ENCODE results near the gene SPRR1B.

SPRR1B gene, protein sequence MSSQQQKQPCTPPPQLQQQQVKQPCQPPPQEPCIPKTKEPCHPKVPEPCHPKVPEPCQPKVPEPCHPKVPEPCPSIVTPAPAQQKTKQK

DNA sequence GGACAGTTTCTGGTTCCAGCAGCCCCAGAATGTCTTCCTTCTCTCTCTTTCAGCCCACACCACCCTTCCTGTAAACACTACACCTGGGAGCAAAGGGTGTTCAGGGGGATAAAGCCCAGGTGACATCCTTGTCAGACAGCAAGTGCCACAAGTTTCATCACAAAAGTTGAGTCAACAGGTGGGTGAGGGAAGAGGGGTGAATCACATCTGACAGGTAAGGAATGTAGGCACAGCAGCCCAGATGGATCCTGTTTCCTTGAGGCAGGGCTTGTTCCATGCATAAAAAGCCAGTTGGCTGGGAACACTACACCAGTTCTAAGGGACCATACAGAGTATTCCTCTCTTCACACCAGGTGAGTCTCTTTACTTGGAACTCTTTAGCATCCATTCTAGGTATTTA is at the start of gene SPRR1B:
Gene SPRR1B (plus strand): TSS at position 309 of the 400 bp plus-strand sequence. CDS start 1,143 bp downstream, outside the sequence.
- TF ChIP-seq, protein P1, sequence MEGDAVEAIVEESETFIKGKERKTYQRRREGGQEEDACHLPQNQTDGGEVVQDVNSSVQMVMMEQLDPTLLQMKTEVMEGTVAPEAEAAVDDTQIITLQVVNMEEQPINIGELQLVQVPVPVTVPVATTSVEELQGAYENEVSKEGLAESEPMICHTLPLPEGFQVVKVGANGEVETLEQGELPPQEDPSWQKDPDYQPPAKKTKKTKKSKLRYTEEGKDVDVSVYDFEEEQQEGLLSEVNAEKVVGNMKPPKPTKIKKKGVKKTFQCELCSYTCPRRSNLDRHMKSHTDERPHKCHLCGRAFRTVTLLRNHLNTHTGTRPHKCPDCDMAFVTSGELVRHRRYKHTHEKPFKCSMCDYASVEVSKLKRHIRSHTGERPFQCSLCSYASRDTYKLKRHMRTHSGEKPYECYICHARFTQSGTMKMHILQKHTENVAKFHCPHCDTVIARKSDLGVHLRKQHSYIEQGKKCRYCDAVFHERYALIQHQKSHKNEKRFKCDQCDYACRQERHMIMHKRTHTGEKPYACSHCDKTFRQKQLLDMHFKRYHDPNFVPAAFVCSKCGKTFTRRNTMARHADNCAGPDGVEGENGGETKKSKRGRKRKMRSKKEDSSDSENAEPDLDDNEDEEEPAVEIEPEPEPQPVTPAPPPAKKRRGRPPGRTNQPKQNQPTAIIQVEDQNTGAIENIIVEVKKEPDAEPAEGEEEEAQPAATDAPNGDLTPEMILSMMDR (IDR thresholded peaks at IDR 0.05; ENCODE audit: low read depth, low read length): no peak
- no peak for DNase-seq (ENCODE audit: extremely low read depth, low read depth)

DNA sequence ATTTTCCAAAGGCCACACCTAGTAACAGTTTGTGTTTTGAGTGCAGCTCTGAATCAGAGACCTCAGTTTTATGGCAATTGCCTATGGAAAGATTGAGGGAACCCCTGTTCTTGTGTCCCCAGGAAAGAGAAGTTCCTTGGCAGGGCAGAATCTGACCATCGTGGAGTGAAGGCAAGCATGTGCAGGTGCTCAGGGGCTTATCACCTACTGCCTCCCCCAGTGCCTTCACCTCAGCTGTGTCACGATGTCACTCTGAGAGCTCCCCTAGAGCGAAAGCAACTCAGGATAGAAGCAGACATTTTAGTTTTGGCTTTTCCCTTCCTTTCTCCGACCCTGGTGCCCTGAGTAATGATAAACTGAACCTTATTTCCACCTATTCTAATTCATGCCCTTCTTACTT is 48.9 kb upstream of the SPRR1B start:
- no peak for DNase-seq (ENCODE audit: extremely low read depth, low read depth)
- TF ChIP-seq, protein P1 (IDR thresholded peaks at IDR 0.05; ENCODE audit: low read depth, low read length): no peak

DNA sequence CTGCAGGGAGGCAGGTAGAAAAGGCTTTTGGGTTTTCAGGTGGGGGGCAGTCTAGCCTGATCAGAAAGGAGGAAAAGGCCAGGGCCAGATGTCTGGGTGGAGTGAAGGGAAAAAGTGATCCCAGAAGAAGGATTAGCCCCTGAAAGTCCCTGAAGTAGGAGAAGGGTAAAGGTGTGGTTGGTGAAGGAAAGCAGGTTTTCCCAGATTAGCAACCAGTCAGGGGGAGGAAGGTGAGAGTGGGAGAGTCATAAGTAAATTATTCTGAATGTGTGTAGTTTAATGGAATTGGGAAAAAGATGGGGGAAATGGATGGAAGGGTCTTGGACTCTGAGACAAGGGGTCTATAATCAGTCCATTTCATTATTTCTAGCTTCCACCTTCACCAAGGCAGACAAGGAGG is 47.8 kb upstream of the SPRR1B start:
- TF ChIP-seq, protein P1 (IDR thresholded peaks at IDR 0.05; ENCODE audit: low read depth, low read length): no peak
- no peak for DNase-seq (ENCODE audit: extremely low read depth, low read depth)

DNA sequence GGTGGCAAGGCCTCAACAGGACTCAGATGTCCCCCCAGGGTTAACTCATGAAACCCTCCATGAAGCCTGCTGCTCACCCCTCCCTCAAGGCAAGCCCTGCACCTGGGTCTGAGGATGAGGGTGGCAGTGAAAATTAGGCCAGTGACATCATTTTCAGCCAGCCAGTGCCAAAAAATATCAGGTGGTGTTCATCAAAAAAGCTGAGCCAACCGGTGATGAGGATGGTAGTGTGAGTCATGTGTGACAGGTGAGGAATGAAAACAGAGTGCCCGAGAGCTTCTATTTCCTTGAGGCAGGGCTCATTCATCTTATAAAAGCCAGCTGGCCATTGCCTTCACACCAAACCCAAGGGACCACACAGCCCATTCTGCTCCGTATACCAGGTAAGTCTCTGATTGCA is 47.3 kb upstream of the SPRR1B start, which contains the start of gene SPRR1A:
Gene SPRR1A (plus strand): TSS at position 339 of the 400 bp plus-strand sequence. CDS start 1,150 bp downstream, outside the sequence.
- TF ChIP-seq, protein P1 (IDR thresholded peaks at IDR 0.05; ENCODE audit: low read depth, low read length): no peak
- no peak for DNase-seq (ENCODE audit: extremely low read depth, low read depth)

DNA sequence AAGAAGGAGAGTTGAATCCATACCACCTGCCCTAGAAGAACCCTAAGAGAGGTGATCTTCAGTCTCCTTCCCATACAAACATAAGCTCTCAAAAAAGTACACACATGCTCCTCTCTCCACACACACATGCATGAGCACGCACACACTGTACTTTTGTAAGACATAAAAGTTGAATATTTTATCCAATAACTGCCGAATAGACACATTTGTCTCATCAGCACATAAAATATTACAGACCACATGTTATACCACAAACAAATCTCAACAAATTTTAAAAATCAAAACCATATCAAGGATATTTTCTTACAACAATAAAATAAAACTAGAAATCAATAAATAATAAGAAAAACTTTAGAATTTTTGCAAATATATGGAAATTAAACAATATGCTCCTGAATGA is 44.4 kb upstream of the SPRR1B start:
- TF ChIP-seq, protein P1 (IDR thresholded peaks at IDR 0.05; ENCODE audit: low read depth, low read length): no peak
- no peak for DNase-seq (ENCODE audit: extremely low read depth, low read depth)

DNA sequence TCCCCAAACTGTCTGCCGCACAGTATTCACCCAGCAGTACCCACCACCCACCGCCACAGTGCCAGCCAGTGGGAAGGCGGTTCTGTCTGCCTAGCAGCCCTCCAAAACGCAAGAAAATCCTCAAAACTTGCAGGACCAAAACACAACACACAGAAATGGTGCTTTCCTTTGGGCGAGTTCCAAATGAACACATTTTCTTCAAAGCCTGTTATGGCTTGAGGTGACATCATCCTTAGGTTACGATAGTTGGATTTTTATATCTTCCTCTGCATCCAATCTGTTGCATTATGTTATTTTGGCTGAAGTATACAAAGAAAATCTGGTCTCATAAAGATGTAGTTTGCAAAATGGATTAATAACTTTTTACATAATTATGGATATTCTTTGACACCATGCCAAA is 37.8 kb upstream of the SPRR1B start:
- TF ChIP-seq, protein P1 (IDR thresholded peaks at IDR 0.05; ENCODE audit: low read depth, low read length): no peak

DNA sequence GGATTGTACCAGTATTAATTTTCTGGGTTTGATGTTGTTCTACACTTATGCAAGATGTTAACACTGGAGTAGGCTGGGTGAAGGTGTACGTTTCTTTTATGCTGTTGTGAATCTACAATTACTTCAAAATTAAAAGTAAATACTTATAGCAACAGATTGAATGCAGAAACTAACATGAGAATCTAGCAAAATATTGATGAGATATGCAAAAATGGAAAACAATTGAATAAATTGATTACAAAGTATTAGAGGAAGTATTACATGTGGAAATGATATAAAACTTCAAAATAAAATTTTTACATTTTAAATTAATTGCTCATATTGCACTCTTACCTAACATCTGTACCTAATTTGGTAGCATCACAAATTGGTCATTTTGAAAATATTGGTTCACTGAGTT is 35.2 kb upstream of the SPRR1B start:
- no peak for DNase-seq (ENCODE audit: extremely low read depth, low read depth)
- TF ChIP-seq, protein P1 (IDR thresholded peaks at IDR 0.05; ENCODE audit: low read depth, low read length): no peak

More for the DNA sequence above, 37.8 kb upstream of the SPRR1B start:
- no peak for DNase-seq (ENCODE audit: extremely low read depth, low read depth)
